Endothelial cell of umbilical vein (primary cell): Measurements from ENCODE around the gene BEND5. TPM values are rescaled to one million over a fixed set of nuclear protein-coding genes. Genes with fewer than 3 reads are reported as not detected.

Source experiments
- BruUV-seq: library from RNA; stranded (reverse); fragments of 400-500 nt; replicated peaks from 2 replicates; lab custom pipeline; 2021; lab: Mats Ljungman, UMichigan
- CTCF ChIA-PET: fragments of 300-600, 350-600 bp; sonication (Branson Sonifier 250); formaldehyde crosslinking; loops from one replicate; lab custom pipeline; 2021; ENCODE audit warnings: antibody characterized with exemption, inconsistent platforms; lab: Charles Lee
- POLR2A ChIA-PET: fragments of 300-600, 350-600 bp; sonication (Branson Sonifier 250); formaldehyde crosslinking; loops from one replicate; lab custom pipeline; 2021; ENCODE audit warnings: antibody characterized with exemption, inconsistent platforms; lab: Charles Lee
- DNase-seq: peaks from one replicate; pipeline ENCODE4 v3.0.0-alpha.2; 2011; ENCODE audit warnings: low read depth, low spot score
- FAIRE-seq: peaks from 2 replicates; lab custom pipeline; 2011; peaks lifted over from hg19 to GRCh38; lab: Jason Lieb, UNC
- H2AFZ ChIP-seq: 2 replicates; pipeline ENCODE4 v1.6.0; 2012; ENCODE audit warnings: low read depth, low read length, control low read depth, inconsistent platforms
- H3K27ac ChIP-seq: 2 replicates; pipeline ENCODE4 v1.5.1; 2011; ENCODE audit warnings: low read depth, mild to moderate bottlenecking, control low read depth, low read length, moderate library complexity; ENCODE audit not compliant: insufficient read depth
- H3K27me3 ChIP-seq, 2 experiments: 2 replicates each; pipeline versions ENCODE4 v1.6.0 to v1.6.1; 2011; ENCODE audit warnings: low read length in 2 of 2, mixed read lengths in 1 of 2; ENCODE audit not compliant: control insufficient read depth in 2 of 2, insufficient read depth in 2 of 2
- H3K36me3 ChIP-seq, 2 experiments: 2 replicates in 1 of 2; 3 replicates in 1 of 2; pipeline ENCODE4 v1.5.1; 2011; ENCODE audit warnings: low read length in 2 of 2, mild to moderate bottlenecking in 1 of 2, moderate library complexity in 1 of 2; ENCODE audit not compliant: control insufficient read depth in 2 of 2, insufficient read depth in 2 of 2; ENCODE audit errors: extremely low read depth in 1 of 2
- H3K4me1 ChIP-seq: 3 replicates; pipeline ENCODE4 v1.5.1; 2011; ENCODE audit warnings: mild to moderate bottlenecking, low read length; ENCODE audit not compliant: control insufficient read depth, insufficient read depth; ENCODE audit errors: extremely low read depth
- H3K4me2 ChIP-seq: 2 replicates; pipeline ENCODE4 v1.6.1; 2011; ENCODE audit warnings: low read length, control low read depth, mixed read lengths; ENCODE audit not compliant: insufficient read depth
- H3K4me3 ChIP-seq, 3 experiments: fragments of 200-600 bp in 1 of 3; sonication (generic), shearing (Covaris generic) in 1 of 3; replicated peaks in 1 of 3; 2 replicates each; pipeline ENCODE4 v1.5.1; 2011 to 2016; ENCODE audit warnings: control low read depth in 3 of 3, low read length in 3 of 3, mild to moderate bottlenecking in 2 of 3, inconsistent platforms in 1 of 3, low read depth in 1 of 3, moderate library complexity in 1 of 3; ENCODE audit not compliant: insufficient read depth in 1 of 3
- H3K79me2 ChIP-seq: 2 replicates; pipeline ENCODE4 v1.6.0; 2012; ENCODE audit warnings: low read length, inconsistent platforms; ENCODE audit not compliant: control insufficient read depth, insufficient read depth
- H3K9ac ChIP-seq: replicated peaks from 2 replicates; pipeline ENCODE3; 2011; ENCODE audit warnings: low read length, control low read depth; ENCODE audit not compliant: insufficient read depth; ENCODE audit errors: extremely low read depth
- H3K9me1 ChIP-seq: replicated peaks from 3 replicates; pipeline ENCODE4 v1.6.0; 2011; ENCODE audit warnings: mild to moderate bottlenecking, low read length; ENCODE audit not compliant: control insufficient read depth, insufficient read depth; ENCODE audit errors: extremely low read depth
- H3K9me3 ChIP-seq: replicated peaks from 2 replicates; pipeline ENCODE4 v1.5.1; 2012; ENCODE audit warnings: low read length, inconsistent platforms; ENCODE audit not compliant: control insufficient read depth, insufficient read depth
- H4K20me1 ChIP-seq: replicated peaks from 2 replicates; pipeline ENCODE3; 2011; ENCODE audit warnings: mild to moderate bottlenecking, low read length; ENCODE audit not compliant: control insufficient read depth, insufficient read depth; ENCODE audit errors: extremely low read depth
- EZH2 ChIP-seq: IDR thresholded peaks from 2 replicates; pipeline ENCODE4 v1.6.1; 2012; ENCODE audit warnings: borderline replicate concordance, low read depth, mild to moderate bottlenecking, moderate library complexity, low read length, inconsistent platforms; ENCODE audit not compliant: severe bottlenecking
- FOS ChIP-seq: IDR thresholded peaks from 2 replicates; pipeline ENCODE4 v1.6.1; 2011; ENCODE audit warnings: mild to moderate bottlenecking, low read length, moderate library complexity, borderline replicate concordance; ENCODE audit not compliant: insufficient read depth
- GATA2 ChIP-seq: IDR thresholded peaks from 2 replicates; pipeline ENCODE4 v1.7.0; 2011; ENCODE audit warnings: low read depth, mild to moderate bottlenecking, moderate library complexity, mixed read lengths, low read length; ENCODE audit not compliant: insufficient read length, insufficient read depth
- JUN ChIP-seq: IDR thresholded peaks from 2 replicates; pipeline ENCODE4 v1.6.1; 2011; ENCODE audit warnings: borderline replicate concordance, low read depth; ENCODE audit not compliant: insufficient read length, insufficient read depth
- POLR2A ChIP-seq: IDR thresholded peaks from 2 replicates; pipeline ENCODE4 v1.6.1; 2012; ENCODE audit warnings: low read depth, mild to moderate bottlenecking, control low read depth, low read length
- POLR2AphosphoS5 ChIP-seq: IDR thresholded peaks from 2 replicates; pipeline ENCODE4 v1.6.1; 2012; ENCODE audit warnings: low read depth, mild to moderate bottlenecking, control low read depth, low read length, moderate library complexity; ENCODE audit not compliant: insufficient read depth
- dilution Hi-C: fragments of 300-500 bp; cut with MboI; formaldehyde crosslinking; loops from one replicate; pipeline ENCODE4 v1.15.0; 2019; ENCODE audit warnings: low sequenced_read_pairs; ENCODE audit not compliant: extremely low pct_ligation_motif_present
- intact Hi-C: fragments of 100-400 bp; cut with micrococcal nuclease; formaldehyde crosslinking; loops from one replicate; pipeline ENCODE4 v1.10.0; 2022
- polyA plus RNA-seq, 4 experiments: library from polyadenylated mRNA; depleted of rRNA in 3 of 4; stranded (reverse) in 3 of 4; unstranded in 1 of 4; fragments of >200 nt; gene quantifications; 2 replicates each; pipeline versions ENCODE4 v1.2.1 to v1.2.3, GENCODE V29; 2011 to 2012; ENCODE audit warnings: missing spikeins in 1 of 4
- total RNA-seq: library from RNA; stranded (reverse); gene quantifications from 2 replicates; pipeline ENCODE4 v1.2.3, GENCODE V29; 2021
- TF ChIP-seq, protein P1 (sequence below): IDR thresholded peaks from 2 replicates; pipeline ENCODE4 v1.6.1; 2011; ENCODE audit not compliant: insufficient read depth, insufficient read length
- TF ChIP-seq, protein P2 (sequence below), 2 donors: IDR thresholded peaks; 1 replicate in 1 of 2; 2 replicates in 1 of 2; pipeline ENCODE4 v1.5.1; 2011; ENCODE audit warnings: low read length in 2 of 2, mild to moderate bottlenecking in 2 of 2, moderate library complexity in 2 of 2, control low read depth in 1 of 2, inconsistent platforms in 1 of 2, low read depth in 1 of 2; ENCODE audit not compliant: insufficient read depth in 1 of 2; ENCODE audit errors: extremely low read depth in 1 of 2

Gene BEND5
- total and polyA plus RNA-seq, 2 donors (not counting 3 experiments of a cell fraction or from before 2014, with no cell fraction given): not detected

DNA sequence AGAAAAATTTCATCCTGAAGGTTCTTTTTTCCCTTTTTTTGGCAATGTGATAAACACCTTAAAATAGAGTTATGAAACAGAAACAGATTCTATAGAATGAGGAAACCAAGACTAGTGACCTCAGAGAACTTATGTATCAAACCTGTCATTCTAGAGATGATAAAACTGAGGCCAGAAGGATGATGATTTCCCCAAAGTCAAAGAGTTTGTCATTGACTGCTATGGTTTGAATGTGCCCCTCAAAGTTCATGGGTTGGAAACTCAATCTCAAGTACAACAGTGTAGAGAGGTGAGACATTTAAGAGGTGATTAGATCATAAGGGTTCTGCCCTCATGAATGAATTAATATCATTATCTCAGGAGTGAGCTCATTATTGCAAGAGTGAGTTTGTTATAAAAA lies 13.7 kb upstream of the BEND5 start:
- H3K9me3 ChIP-seq: no peaks in the 10 kb centered on the region
- H3K4me1 ChIP-seq: no peaks in the 10 kb centered on the region
- FAIRE-seq (no peak), DNase-seq (no peak)
- intact Hi-C loops (no loop called here), dilution Hi-C loops (no loop called here)
- H3K9ac ChIP-seq: no peak overlapping the region
- H3K79me2 ChIP-seq: no peaks in the 10 kb centered on the region
- H3K9me1 ChIP-seq: no peaks in the 10 kb centered on the region
- CTCF ChIA-PET: no interaction called here
- no peak overlapping the region for H3K4me3 ChIP-seq
- TF ChIP-seq FOS (no peak), EZH2 (no peak), JUN (no peak), GATA2 (no peak), POLR2A (no peak), POLR2AphosphoS5 (no peak)
- TF ChIP-seq, protein P1, sequence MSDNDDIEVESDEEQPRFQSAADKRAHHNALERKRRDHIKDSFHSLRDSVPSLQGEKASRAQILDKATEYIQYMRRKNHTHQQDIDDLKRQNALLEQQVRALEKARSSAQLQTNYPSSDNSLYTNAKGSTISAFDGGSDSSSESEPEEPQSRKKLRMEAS: no peak
- TF ChIP-seq, protein P2, sequence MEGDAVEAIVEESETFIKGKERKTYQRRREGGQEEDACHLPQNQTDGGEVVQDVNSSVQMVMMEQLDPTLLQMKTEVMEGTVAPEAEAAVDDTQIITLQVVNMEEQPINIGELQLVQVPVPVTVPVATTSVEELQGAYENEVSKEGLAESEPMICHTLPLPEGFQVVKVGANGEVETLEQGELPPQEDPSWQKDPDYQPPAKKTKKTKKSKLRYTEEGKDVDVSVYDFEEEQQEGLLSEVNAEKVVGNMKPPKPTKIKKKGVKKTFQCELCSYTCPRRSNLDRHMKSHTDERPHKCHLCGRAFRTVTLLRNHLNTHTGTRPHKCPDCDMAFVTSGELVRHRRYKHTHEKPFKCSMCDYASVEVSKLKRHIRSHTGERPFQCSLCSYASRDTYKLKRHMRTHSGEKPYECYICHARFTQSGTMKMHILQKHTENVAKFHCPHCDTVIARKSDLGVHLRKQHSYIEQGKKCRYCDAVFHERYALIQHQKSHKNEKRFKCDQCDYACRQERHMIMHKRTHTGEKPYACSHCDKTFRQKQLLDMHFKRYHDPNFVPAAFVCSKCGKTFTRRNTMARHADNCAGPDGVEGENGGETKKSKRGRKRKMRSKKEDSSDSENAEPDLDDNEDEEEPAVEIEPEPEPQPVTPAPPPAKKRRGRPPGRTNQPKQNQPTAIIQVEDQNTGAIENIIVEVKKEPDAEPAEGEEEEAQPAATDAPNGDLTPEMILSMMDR (IDR thresholded peaks at IDR 0.05; ENCODE audit: extremely low read depth in 1 of 2, insufficient read depth in 1 of 2, low read depth in 1 of 2, low read length in 2 of 2): no peak
- no peaks in the 10 kb centered on the region for H4K20me1 ChIP-seq
- no peaks in the 10 kb centered on the region for H3K36me3 ChIP-seq
- H2AFZ ChIP-seq: no peak overlapping the region
- no peak overlapping the region for H3K27ac ChIP-seq
- H3K4me2 ChIP-seq: no peak overlapping the region
- no TSS peak for BruUV-seq
- POLR2A ChIA-PET: no interaction called here
- no peaks in the 10 kb centered on the region for H3K27me3 ChIP-seq
